Measurements from ENCODE around the gene ADAMTSL5.

The ADAMTSL5 gene

DNA sequence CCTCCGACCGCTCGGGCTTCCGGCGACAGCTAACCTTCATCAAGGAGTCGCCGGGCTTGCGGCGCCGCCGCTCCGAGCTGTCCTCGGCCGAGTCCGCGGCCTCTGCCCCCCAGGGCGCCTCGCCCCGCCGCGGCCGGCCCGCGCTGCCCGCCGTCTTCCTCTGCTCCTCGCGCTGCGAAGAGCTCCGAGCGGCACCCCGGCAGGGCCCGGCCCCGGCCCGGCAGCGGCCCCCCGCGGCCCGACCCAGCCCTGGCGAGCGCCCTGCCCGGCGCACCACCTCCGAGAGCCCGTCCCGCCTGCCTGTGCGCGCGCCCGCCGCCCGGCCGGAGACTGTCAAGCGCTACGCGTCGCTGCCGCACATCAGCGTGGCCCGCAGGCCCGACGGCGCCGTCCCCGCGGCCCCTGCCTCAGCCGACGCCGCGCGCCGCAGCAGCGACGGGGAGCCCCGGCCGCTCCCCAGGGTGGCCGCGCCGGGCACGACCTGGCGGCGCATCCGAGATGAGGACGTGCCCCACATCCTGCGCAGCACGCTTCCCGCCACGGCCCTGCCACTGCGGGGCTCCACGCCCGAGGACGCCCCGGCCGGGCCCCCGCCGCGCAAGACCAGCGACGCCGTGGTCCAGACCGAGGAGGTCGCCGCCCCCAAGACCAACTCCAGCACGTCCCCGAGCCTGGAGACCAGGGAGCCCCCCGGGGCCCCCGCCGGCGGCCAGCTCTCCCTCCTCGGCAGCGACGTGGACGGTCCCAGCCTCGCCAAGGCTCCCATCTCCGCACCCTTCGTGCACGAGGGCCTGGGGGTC is 43.4 kb downstream of the ADAMTSL5 start:
- DNase-seq (ENCODE audit: extremely low spot score, insufficient read length, low read depth) (no peak), FAIRE-seq (no peak)

DNA sequence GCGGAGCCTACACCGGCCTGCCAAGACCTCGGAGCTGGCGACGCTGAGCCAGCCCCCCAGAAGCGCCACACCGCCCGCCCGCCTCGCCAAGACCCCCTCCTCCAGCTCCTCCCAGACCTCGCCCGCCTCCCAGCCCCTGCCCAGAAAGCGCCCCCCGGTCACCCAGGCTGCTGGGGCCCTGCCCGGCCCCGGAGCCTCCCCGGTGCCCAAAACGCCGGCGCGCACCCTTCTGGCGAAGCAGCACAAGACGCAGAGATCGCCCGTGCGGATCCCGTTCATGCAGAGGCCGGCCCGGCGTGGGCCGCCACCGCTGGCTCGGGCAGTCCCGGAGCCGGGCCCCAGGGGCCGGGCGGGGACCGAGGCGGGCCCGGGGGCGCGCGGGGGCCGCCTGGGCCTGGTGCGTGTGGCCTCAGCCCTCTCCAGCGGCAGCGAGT is 44.0 kb downstream of the ADAMTSL5 start:
- DNase-seq (ENCODE audit: extremely low spot score, insufficient read length, low read depth) (no peak), FAIRE-seq (no peak)

DNA sequence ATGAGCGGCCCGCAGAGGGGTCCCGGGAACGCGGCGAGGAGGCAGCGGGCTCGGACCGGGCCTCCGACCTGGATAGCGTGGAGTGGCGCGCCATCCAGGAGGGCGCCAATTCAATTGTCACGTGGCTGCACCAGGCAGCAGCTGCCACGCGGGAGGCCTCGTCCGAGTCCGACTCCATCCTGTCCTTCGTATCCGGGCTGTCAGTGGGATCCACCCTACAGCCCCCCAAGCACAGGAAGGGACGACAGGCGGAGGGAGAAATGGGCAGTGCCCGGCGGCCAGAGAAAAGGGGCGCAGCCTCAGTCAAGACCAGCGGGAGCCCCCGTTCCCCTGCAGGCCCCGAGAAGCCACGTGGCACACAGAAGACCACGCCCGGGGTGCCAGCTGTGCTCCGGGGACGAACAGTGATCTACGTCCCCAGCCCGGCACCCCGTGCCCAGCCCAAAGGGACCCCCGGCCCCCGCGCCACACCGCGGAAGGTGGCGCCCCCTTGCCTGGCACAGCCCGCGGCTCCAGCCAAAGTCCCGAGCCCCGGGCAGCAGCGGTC is 44.5 kb downstream of the ADAMTSL5 start:
- DNase-seq (ENCODE audit: extremely low spot score, insufficient read length, low read depth) (no peak), FAIRE-seq (no peak)

DNA sequence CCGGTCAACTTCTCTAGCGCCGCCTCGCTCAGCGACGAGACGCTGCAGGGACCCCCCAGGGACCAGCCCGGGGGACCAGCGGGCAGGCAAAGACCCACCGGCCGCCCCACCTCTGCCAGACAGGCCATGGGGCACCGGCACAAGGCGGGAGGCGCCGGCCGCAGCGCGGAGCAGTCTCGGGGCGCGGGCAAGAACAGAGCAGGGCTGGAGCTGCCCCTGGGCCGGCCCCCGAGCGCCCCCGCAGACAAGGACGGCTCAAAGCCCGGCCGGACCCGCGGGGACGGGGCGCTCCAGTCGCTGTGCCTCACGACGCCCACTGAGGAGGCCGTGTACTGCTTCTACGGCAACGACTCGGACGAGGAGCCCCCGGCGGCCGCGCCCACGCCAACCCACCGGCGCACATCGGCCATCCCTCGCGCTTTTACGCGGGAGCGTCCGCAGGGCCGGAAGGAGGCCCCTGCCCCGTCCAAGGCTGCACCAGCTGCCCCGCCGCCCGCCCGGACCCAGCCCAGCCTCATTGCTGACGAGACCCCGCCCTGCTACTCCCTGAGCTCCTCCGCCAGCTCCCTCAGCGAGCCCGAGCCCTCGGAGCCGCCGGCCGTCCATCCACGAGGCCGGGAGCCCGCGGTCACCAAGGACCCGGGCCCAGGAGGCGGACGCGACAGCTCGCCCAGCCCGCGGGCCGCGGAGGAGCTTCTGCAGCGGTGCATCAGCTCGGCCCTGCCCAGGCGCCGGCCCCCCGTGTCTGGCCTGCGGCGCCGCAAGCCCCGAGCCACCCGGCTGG is 45.1 kb downstream of the ADAMTSL5 start:
- FAIRE-seq: no peak
- no peak for DNase-seq (ENCODE audit: extremely low spot score, insufficient read length, low read depth)

DNA sequence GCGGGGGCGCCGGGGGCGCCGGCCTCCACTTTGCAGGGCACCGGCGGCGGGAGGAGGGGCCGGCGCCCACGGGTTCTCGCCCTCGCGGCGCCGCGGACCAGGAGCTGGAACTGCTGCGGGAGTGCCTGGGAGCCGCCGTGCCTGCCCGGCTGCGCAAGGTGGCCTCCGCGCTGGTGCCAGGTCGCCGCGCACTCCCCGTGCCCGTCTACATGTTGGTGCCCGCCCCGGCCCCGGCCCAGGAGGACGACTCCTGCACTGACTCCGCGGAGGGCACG is 45.7 kb downstream of the ADAMTSL5 start:
- FAIRE-seq (no peak), DNase-seq (ENCODE audit: extremely low spot score, insufficient read length, low read depth) (no peak)

DNA sequence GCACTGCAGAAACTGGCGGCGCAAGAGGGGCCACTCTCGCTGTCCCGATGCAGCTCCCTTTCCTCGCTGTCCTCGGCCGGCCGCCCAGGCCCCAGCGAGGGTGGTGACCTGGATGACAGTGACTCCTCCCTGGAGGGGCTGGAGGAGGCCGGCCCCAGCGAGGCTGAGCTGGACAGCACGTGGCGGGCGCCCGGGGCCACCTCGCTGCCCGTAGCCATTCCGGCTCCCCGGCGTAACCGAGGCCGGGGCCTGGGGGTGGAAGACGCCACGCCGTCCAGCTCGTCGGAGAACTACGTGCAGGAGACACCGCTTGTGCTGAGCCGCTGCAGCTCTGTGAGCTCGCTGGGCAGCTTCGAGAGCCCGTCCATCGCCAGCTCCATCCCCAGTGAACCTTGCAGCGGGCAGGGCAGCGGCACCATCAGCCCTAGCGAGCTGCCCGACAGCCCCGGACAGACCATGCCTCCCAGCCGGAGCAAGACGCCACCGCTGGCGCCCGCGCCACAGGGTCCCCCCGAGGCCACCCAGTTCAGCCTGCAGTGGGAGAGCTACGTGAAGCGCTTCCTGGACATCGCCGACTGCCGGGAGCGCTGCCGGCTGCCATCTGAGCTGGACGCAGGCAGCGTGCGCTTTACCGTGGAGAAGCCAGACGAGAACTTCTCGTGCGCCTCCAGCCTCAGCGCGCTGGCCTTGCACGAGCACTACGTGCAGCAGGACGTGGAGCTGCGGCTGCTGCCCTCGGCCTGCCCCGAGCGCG is 46.2 kb downstream of the ADAMTSL5 start:
- FAIRE-seq (no peak), DNase-seq (ENCODE audit: extremely low spot score, insufficient read length, low read depth) (no peak)

DNA sequence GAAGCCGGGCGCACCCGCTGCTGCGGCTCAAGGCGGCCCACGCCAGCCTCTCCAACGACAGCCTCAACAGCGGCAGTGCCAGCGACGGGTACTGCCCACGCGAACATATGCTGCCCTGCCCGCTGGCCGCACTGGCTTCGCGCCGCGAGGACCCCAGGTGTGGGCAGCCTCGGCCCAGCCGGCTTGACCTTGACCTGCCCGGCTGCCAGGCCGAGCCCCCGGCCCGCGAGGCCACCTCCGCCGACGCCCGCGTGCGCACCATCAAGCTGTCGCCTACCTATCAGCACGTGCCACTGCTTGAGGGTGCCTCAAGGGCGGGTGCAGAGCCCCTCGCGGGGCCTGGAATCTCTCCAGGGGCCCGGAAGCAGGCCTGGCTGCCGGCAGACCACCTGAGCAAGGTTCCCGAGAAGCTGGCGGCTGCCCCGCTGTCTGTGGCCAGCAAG is 46.8 kb downstream of the ADAMTSL5 start:
- FAIRE-seq: no peak
- DNase-seq (ENCODE audit: extremely low spot score, insufficient read length, low read depth): no peak

DNA sequence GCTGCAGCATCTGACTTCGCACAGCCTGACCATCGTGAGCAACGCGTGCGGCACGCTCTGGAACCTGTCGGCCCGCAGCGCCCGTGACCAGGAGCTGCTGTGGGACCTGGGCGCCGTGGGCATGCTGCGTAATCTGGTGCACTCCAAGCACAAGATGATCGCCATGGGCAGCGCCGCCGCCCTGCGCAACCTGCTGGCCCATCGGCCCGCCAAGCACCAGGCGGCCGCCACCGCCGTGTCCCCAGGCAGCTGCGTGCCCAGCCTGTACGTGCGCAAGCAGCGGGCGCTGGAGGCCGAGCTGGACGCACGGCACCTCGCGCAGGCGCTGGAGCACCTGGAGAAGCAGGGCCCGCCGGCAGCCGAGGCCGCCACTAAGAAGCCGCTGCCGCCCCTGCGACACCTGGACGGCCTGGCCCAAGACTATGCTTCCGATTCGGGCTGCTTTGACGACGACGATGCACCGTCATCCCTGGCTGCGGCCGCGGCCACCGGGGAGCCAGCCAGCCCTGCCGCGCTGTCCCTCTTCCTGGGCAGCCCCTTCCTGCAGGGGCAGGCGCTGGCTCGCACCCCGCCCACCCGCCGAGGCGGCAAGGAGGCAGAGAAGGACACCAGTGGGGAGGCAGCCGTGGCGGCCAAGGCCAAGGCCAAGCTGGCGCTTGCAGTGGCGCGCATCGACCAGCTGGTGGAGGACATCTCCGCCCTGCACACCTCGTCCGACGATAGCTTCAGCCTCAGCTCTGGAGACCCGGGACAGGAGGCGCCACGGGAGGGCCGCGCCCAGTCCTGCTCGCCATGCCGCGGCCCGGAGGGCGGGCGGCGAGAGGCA is 47.4 kb downstream of the ADAMTSL5 start:
- DNase-seq (ENCODE audit: extremely low spot score, insufficient read length, low read depth) (no peak), FAIRE-seq (peak; percentile 49)

DNA sequence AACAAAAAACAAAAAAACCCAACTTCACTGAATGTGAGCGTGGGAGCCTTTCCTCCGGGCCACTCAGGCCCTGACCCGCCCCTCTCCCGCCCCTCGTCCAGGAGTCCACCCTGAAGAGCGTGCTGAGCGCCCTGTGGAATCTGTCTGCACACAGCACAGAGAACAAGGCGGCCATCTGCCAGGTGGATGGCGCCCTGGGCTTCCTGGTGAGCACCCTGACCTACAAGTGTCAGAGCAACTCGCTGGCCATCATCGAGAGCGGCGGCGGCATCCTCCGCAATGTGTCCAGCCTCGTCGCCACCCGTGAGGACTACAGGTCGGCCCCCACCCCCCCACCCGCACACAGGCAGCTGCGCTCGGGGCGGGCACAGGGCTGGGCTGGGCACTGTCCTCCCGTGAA is 51.0 kb downstream of the ADAMTSL5 start:
- no peak for FAIRE-seq
- DNase-seq (ENCODE audit: extremely low spot score, insufficient read length, low read depth): no peak

DNA sequence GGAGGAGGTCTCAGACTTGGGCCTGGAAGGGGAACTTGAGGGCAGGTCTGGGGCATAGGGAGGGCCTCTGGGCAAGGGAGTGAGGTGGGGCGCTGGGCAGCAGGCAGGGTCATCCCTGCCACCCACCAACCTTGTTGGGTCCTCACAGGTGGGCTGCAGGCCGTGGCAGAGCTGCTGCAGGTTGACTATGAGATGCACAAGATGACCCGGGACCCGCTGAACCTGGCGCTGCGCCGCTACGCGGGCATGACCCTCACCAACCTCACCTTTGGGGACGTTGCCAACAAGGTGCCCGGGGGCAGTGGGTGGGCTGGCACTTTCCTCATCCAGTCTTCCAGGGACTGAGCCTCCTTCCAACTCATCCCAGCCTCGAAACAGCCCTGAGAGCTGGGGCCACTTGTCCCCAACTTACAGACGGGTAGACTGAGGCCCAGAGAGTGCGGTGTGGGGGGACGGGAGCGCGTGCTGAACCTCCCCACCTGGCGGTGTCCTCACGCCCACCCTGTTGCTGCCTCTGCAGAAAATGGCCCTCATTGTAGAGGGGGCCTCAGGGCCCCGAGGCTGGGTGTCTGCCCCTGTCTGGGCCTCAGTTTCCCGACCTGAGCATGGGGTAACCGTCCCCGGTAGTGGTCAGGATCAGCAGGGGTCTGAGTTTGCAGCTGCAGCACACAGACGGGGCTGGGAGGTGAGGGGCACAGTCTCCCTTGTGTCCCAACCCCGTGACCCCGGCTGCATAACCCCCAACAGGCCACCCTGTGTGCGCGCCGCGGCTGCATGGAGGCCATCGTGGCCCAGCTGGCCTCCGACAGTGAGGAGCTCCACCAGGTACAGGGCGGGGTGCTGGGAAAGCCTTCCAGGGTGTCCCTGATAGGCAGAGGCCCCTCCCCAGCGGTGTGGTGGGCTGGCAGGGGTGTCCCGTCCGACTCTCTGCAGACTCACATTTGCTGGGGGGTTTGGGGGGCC is 52.5 kb downstream of the ADAMTSL5 start:
- FAIRE-seq (no peak), DNase-seq (ENCODE audit: extremely low spot score, insufficient read length, low read depth) (no peak)

DNA sequence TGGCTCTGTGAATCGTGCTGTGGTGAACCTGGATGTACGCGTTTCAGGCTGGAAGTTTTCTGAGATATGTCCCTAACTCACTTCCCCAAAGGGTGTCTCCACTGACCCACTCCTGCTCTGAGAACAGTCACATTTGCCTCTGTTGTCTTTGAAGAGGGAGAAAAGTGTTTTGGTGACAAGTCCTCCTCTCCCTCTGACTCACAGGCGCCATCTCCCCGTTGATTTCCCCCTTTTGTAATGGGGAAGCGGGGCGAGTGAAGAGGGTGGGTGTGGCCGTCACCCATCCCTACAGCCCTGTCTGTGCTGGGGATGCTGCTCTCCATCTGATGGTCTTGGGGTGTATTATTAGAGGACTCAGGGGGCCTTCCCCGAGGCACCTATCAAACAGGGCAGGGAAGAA is 53.3 kb downstream of the ADAMTSL5 start:
- no peak for FAIRE-seq

DNA sequence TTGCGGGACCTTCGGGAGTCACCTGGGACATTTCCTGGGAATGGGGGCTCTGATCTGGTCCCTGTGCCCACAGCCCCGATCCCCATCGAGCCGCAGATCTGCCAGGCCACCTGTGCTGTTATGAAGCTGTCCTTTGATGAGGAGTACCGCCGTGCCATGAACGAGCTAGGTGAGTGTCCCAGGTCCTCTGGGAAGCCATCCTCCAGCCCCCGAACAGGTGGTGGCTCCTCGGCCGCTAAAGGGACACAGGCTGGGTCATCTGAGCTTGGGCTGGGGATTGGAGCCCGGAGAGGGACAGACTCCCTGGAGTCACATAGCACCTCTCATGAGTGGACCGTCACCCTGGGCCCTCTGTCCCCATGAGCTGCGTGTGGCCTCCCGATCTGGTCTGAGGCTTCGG is 54.9 kb downstream of the ADAMTSL5 start:
- no peak for FAIRE-seq
- no peak for DNase-seq (ENCODE audit: extremely low spot score, insufficient read length, low read depth)

More for the DNA sequence above, 53.3 kb downstream of the ADAMTSL5 start:
- no peak for DNase-seq (ENCODE audit: extremely low spot score, insufficient read length, low read depth)

DNA sequence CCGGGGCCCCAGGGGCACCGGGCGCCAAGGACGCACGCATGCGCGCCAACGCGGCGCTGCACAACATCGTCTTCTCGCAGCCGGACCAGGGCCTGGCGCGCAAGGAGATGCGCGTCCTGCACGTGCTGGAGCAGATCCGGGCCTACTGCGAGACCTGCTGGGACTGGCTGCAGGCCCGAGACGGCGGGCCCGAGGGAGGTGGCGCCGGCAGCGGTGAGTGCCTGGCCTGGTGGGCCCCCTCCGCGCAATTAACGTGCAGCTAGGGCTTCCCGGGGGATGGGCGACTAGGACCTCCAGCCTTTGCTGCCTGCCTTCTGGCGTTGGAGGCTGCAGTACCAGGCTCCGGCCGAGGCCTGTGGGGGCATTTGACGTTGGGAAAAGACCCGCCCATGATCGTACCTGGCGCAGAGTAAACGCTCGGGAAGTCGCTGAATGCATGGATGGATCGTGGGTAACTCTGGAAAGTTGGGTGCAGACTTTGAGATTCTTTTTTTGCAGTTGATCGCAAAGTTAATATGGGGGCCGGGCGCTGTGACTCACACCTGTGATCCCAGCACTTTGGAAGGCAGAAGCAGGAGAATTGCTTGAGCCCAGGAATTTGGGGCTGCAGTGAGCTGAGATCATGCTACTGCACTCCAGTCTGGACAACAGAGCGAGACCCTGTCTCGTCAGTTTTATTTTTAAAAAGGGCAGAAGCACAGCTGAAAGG is 55.6 kb downstream of the ADAMTSL5 start:
- FAIRE-seq (no peak), DNase-seq (ENCODE audit: extremely low spot score, insufficient read length, low read depth) (no peak)

DNA sequence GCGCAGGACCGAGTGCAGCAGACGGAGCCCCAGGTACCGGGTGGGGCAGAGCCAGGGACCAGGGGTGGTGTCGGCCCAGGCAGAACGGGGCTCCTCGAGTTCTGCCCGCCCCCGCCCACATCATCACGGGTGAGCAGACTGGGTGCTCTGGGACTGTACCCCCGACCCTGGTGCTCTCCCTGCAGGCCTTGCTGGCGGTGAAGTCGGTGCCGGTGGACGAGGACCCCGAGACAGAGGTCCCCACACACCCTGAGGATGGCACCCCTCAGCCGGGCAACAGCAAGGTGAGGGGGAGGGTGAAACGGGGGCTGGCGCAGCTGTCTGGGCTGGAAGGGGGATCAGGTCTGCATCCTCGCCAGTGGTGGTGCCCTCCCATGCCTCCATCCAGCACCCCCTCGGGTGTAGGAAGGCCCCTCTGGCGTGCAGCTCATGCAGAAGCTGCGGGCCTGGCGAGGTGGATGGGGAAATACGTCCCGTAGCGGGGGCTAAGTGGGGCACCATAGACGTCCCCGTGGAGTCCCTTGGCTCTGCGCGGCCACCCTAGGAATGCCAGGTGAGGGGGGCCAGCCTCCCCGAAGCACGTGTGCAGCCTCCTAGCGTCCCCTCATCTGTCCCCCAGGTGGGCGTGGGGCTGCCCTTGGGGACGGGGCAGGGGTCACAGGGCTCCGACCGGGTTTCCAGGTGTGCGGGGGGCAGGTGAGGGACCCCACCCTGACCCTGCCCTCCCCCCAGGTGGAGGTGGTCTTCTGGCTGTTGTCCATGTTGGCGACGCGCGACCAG is 56.5 kb downstream of the ADAMTSL5 start:
- no peak for DNase-seq (ENCODE audit: extremely low spot score, insufficient read length, low read depth)
- FAIRE-seq: no peak

DNA sequence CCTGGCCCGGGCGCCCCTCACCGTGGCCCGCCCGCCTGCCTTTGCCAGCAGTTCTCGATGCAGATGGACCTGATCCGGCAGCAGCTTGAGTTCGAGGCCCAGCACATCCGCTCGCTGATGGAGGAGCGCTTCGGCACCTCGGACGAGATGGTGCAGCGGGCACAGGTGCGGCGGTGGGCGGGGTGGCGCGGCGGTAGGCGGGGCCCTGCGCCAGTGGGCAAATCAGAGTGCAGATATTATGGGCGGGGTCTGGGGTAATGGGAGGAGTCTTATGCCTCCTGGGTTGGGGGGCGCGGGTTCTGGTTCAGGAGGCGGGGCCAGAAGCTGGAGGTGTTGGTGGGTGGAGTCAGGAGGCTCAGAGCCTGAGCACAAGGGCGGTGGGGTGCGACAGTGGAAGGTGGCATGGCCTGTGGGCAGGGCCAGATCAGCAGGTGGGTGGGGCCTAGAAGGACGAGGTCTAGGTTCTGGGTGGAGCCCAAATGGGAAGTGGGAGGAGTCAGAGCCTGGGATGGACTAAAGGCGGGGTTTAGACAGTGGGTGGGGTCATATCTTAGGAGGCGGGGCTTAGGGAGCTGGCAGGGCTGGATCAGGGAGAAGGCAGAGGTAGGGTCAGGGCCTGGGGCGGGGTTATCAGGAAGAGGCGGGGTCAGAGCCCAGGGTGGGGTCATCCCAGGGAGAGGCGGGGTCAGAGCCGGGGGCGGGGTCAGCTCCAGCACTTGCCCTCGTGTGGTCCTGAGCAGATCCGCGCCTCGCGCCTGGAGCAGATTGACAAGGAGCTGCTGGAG is 57.3 kb downstream of the ADAMTSL5 start:
- FAIRE-seq: peak; percentile 62
- DNase-seq (ENCODE audit: extremely low spot score, insufficient read length, low read depth): peak; percentile 49
